Right ventricle myocardium inferior (tissue), 1 donor: ENCODE measurements around the gene RPL22L1. TPM values are rescaled to one million over a fixed set of nuclear protein-coding genes. Genes with fewer than 3 reads are reported as not detected.
"Not testable (repeated sequence)": the region's sequence is repeated elsewhere in the genome, so short reads cannot be mapped to it uniquely, and the experiment has no call there.

Source experiments
- ATAC-seq: fragments of 200-7000 bp; cut with Tn5 transposase; one replicate; pipeline ENCODE4 v1.9.1; 2020; ENCODE audit warnings: mild to moderate bottlenecking, moderate library complexity
- DNase-seq: peaks from one replicate; pipeline ENCODE4 v3.0.0; 2021; ENCODE audit errors: missing footprints
- intact Hi-C: fragments of 100-400 bp; cut with DNase I; formaldehyde crosslinking; loops from one replicate; pipeline ENCODE4 v1.11.0; 2022
- total RNA-seq: library from RNA; stranded (reverse); fragmentation: NEBNext Ultra II Directional; extraction: Animal tissue kit (Norgen Biotek cat#: 25700); gene quantifications from one replicate; pipeline ENCODE4 v1.2.1, GENCODE V29; 2021
- donor health status: DM: no; HTN: yes; CAD: no; lungs with severe emphysema.

RPL22L1 gene
- total RNA-seq, 1 donor from 2014 or later, result 11.7 TPM

DNA sequence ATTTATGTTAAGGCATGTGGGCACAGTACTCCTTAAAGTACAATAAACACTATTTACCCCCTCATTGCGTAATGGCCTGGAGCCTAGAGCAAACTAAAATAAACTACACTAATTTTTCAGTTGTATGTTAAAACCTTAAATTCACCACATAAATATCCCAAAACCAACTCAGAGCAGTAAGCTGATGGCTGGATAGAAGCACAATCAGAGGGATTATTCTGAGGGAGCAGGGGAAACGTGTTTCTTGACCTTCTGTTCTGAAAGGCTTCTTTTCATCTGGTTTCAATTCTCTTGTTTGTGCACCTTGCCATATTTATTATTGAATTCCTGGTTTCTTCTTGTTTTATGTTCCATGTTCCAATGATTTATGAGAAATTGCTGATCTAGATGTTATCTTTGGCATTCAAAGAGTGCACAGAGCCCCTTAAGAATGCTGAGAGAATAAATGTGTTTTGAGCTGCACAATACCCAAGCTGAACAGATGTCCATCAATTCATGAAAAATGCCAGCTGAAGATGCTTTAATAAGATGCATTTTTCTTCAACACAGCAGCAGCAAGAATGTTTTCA, 29.6 kb downstream of the RPL22L1 start:
- intact Hi-C loops, result no loop called here
- ATAC-seq (no peak), DNase-seq (no peak)

DNA sequence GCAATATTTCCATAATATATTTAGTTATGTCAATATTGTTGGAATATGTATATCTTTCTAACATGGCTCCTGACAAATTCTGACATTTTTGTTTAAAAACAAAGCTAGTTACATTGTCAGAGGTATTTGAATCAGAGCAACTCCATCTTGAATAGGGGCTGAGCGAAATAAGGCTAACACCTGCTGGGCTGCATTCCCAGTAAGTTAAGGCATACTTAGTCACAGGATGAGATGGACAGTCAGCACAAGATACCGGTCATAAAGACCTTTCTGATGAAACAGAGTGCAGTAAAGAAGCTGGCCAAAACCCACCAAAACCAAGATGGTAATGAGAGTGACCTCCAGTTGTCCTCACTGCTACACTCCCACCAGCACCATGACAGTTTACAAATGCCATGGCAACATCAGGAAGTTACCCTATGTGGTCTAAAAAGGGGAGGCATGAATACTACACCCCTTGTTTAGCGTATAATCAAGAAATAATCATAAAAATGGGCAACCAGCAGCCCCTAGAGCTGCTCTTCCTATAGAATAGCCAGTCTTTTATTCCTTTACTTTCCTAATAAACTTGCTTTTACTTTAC, 30.4 kb downstream of the RPL22L1 start:
- ATAC-seq, result no peak
- intact Hi-C loops, result no loop called here
- DNase-seq, result no peak

DNA sequence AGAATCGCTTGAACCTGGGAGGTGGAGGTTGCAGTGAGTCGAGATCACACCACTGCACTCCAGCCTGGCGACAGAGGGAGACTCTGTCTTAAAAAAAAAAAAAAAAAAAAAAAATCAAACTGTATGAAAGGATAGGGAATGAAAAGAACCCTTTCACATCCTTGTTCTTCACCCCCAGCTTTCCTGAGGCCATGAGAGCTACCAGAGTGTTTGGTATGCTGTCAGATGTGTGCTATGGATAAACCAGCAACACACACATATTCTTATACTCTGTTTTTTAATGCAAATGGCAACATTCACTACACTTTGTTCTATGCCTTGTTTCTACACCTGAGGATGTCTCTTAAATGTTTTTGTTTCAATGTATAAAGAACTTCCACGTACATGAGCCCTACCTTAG, 33.5 kb downstream of the RPL22L1 start:
- no peak for ATAC-seq
- intact Hi-C loops, result no loop called here
- DNase-seq, result no peak

DNA sequence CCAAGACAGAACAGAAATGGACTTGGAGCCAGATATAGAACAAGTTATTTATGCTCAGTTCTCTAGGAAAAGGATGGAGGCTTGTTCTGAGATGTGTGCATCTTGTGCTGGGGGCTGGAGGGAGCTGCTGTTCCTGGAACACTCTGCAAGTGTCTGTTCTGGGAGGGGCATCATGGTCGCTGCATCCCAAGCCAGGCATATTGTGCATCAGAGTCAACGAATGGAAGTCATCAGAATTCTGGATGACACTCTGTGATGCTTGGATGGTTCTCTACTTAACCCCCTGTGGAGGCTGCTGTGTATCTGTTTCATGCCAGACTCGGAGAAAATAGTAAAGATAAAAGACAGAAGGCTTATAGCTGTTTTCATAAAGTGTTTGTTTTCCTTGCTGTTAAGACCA, 34.7 kb downstream of the RPL22L1 start:
- intact Hi-C loops, result no loop called here
- no peak for ATAC-seq
- DNase-seq, result no peak

DNA sequence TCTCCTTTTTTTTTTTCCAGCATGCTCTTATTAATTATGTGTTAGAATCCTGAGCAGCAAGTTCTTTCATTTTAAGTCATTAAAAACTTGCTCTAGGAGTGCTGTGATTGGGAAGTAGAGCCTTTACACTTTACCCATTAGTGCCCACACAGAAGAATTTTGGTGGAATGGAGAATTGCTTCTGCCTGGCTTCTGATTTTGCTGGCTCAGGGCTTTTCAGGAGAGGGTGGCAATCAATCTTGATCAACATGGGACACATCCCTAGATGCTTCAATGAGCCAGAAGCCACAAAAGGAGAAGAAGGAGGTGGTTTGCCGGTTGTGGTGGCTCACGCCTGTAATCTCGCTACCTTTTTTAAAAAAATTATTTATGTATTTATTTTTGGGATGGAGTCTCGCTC, 39.4 kb downstream of the RPL22L1 start:
- intact Hi-C loops, result no loop called here
- ATAC-seq, result no peak
- DNase-seq, result no peak

- ATAC-seq (no peak), DNase-seq (no peak)
- intact Hi-C loops, result no loop called here
Measured at GRCh38 chr3:170829546-170830272, 40.3 kb downstream of the RPL22L1 start.

GRCh38 chr3:170826047-170826446, 43.9 kb downstream of the RPL22L1 start:
- ATAC-seq (no peak), DNase-seq (no peak)
- intact Hi-C loops, result no loop called here

GRCh38 chr3:170823562-170823961, 46.4 kb downstream of the RPL22L1 start:
- ATAC-seq, intact Hi-C loops, DNase-seq: not testable (repeated sequence)

GRCh38 chr3:170818325-170818724, 51.7 kb downstream of the RPL22L1 start:
- intact Hi-C loops, DNase-seq, ATAC-seq: not testable (repeated sequence)

GRCh38 chr3:170817471-170817870, 52.5 kb downstream of the RPL22L1 start:
- intact Hi-C loops, result not testable (repeated sequence)

DNA sequence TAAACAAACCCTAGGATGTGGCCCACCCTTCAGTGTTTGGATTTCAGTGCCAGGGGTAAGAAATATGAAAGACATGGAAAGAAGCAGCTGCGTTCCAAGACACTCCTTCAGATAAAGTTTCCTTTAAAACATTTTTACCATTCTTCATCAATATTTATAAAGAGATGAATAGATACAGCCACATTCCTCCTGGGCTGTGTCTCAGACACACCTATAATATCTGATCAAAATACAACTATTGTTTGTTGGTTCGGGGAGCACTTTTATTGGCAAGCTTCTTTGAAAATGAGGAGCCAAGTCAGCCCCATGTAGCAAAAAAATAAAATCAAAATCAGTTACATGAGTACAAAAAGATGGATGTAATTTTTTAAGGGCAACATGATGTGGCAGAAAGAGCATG, 53.2 kb downstream of the RPL22L1 start:
- intact Hi-C loops, result no loop called here
- DNase-seq, result no peak
- no peak for ATAC-seq

More at GRCh38 chr3:170817471-170817870, 52.5 kb downstream of the RPL22L1 start:
- DNase-seq, ATAC-seq: not testable (repeated sequence)

DNA sequence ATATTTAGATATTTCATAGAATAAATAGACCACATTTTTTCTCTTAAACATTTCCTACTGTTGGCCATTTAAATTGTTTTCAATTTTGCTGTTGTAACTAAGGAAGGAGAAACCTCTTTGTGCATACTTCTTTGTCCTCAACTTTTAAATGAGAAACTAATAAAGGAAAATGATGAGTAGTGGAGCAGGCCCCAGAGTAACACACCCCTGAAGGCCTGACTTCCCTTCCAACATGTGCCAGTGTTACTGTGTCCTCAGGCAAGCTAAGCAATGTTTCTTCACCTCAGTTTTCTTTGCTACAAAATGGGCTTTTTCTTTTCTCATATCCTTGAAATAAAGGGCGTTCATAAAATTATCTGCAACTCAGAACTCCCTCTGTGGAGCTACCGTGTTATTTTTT, 53.7 kb downstream of the RPL22L1 start:
- ATAC-seq (no peak), DNase-seq (no peak)
- intact Hi-C loops, result no loop called here

GRCh38 chr3:170815936-170816335, 54.1 kb downstream of the RPL22L1 start:
- intact Hi-C loops, result no loop called here
- no peak for ATAC-seq
- no peak for DNase-seq

- ATAC-seq (no peak), DNase-seq (no peak)
- intact Hi-C loops, result no loop called here
Measured at GRCh38 chr3:170815340-170815739, 54.7 kb downstream of the RPL22L1 start.

Other genes with a start within 250 kb of the RPL22L1 start
- 8.8 TPM for gene EIF5A2, start 38.4 kb upstream of the RPL22L1 start, total RNA-seq
- not detected for gene SLC2A2, start 156.5 kb upstream of the RPL22L1 start, total RNA-seq